Astrocyte of the cerebellum (primary cell): ENCODE measurements around the gene PRDM13.
"Not testable (repeated sequence)": the region's sequence is repeated elsewhere in the genome, so short reads cannot be mapped to it uniquely, and the experiment has no call there.

Experiments
- DNase-seq: peaks from one replicate; pipeline ENCODE4 v3.0.0-alpha.2; 2011; ENCODE audit warnings: low read depth
- H3K4me3 ChIP-seq: 2 replicates; pipeline ENCODE4 v1.5.1; 2011; ENCODE audit warnings: mild to moderate bottlenecking, low read depth, low read length, moderate library complexity
- CTCF ChIP-seq: IDR thresholded peaks from 2 replicates; pipeline ENCODE4 v1.5.1; 2012; ENCODE audit warnings: low read length, low read depth, moderate library complexity, mild to moderate bottlenecking; ENCODE audit errors: missing control alignments
- in situ Hi-C: cut with HindIII; loops from 2 replicates; pipeline ENCODE4 v1.10.0; 2017; ENCODE audit warnings: low sequenced_read_pairs

Gene PRDM13

GRCh38 chr6:99590728-99591672 lies 15.6 kb upstream of the PRDM13 start:
- in situ Hi-C loops, result no loop called here
- no peak for TF ChIP-seq CTCF
- no peak overlapping the region for H3K4me3 ChIP-seq
- no peak for DNase-seq

GRCh38 chr6:99591673-99592364 lies 14.8 kb upstream of the PRDM13 start:
- H3K4me3 ChIP-seq, result no peak overlapping the region
- in situ Hi-C loops, result no loop called here

GRCh38 chr6:99592900-99593299 lies 13.7 kb upstream of the PRDM13 start:
- in situ Hi-C loops, result no loop called here
- DNase-seq, result no peak
- TF ChIP-seq CTCF, result no peak
- H3K4me3 ChIP-seq, result no peak overlapping the region

More at GRCh38 chr6:99591673-99592364, 14.8 kb upstream of the PRDM13 start:
- no peak for TF ChIP-seq CTCF
- no peak for DNase-seq

- H3K4me3 ChIP-seq, DNase-seq, in situ Hi-C loops: not testable (repeated sequence)
Measured at GRCh38 chr6:99594696-99595095, 11.9 kb upstream of the PRDM13 start.

- in situ Hi-C loops, result no loop called here
- TF ChIP-seq CTCF, result no peak
- no peak for DNase-seq
- H3K4me3 ChIP-seq, result no peak overlapping the region
Measured at GRCh38 chr6:99602520-99603420, 3.9 kb upstream of the PRDM13 start.

GRCh38 chr6:99603421-99604165 lies 3.0 kb upstream of the PRDM13 start:
- no peak for TF ChIP-seq CTCF
- no peak for DNase-seq
- in situ Hi-C loops, result no loop called here
- peak overlapping the region; percentile 27 for H3K4me3 ChIP-seq
